GM10266 (cell line): ENCODE data around the gene PCLO.

ENCODE experiments used
- DNase-seq: peaks from one replicate; pipeline ENCODE4 v3.0.0; 2012; ENCODE audit errors: extremely low spot score
- CTCF ChIP-seq: IDR thresholded peaks from 2 replicates; pipeline ENCODE4 v1.5.1; 2012; ENCODE audit warnings: mild to moderate bottlenecking, low read depth; ENCODE audit not compliant: control insufficient read depth, insufficient read depth; ENCODE audit errors: missing control alignments

The PCLO gene

GRCh38 chr7:82789883-82790609 is 372.6 kb downstream of the PCLO start:
- DNase-seq: no peak
- no peak for TF ChIP-seq CTCF

- no peak for DNase-seq
- no peak for TF ChIP-seq CTCF
Observed at GRCh38 chr7:82778021-82778420, 384.7 kb downstream of the PCLO start.

- no peak for DNase-seq
- no peak for TF ChIP-seq CTCF
Observed at GRCh38 chr7:82762880-82763279, 399.8 kb downstream of the PCLO start.

- DNase-seq: no peak
- TF ChIP-seq CTCF: no peak
Observed at GRCh38 chr7:82760831-82761230, 401.9 kb downstream of the PCLO start.

GRCh38 chr7:82760074-82760473 is 402.6 kb downstream of the PCLO start:
- DNase-seq: no peak
- no peak for TF ChIP-seq CTCF

GRCh38 chr7:82755705-82756551 is 406.8 kb downstream of the PCLO start:
- no peak for TF ChIP-seq CTCF
- no peak for DNase-seq

GRCh38 chr7:82750007-82750406 is 412.7 kb downstream of the PCLO start:
- no peak for TF ChIP-seq CTCF
- no peak for DNase-seq
